Smooth muscle cell (in vitro differentiated cells): ENCODE results near the gene UBA6. TPM values are rescaled to one million over a fixed set of nuclear protein-coding genes. Genes with fewer than 3 reads are reported as not detected.

ENCODE experiments used
- DNase-seq: peaks from one replicate; lab custom pipeline; 2025; ENCODE audit not compliant: unreplicated experiment; lab: John Stamatoyannopoulos, UW
- H2AFZ ChIP-seq: fragments of 200-600 bp; sonication (generic); 2 replicates; pipeline ENCODE4 v1.6.0; 2016; ENCODE audit warnings: antibody characterized with exemption, low read depth, mild to moderate bottlenecking
- H3F3A ChIP-seq: fragments of 200-600 bp; sonication (generic); 2 replicates; pipeline ENCODE4 v1.6.0; 2017; ENCODE audit warnings: antibody characterized with exemption, low read depth
- H3K27ac ChIP-seq: fragments of 200-600 bp; sonication (generic); 2 replicates; pipeline ENCODE4 v1.5.1; 2016; ENCODE audit warnings: low read depth, mild to moderate bottlenecking
- H3K27me3 ChIP-seq: fragments of 200-600 bp; sonication (generic); 2 replicates; pipeline ENCODE4 v1.6.1; 2016; ENCODE audit warnings: low read depth, mild to moderate bottlenecking
- H3K36me3 ChIP-seq: fragments of 200-600 bp; sonication (generic); 2 replicates; pipeline ENCODE4 v1.5.1; 2016; ENCODE audit warnings: low read depth
- H3K4me1 ChIP-seq: fragments of 200-600 bp; sonication (generic); 2 replicates; pipeline ENCODE4 v1.5.1; 2016; ENCODE audit warnings: low read depth
- H3K4me2 ChIP-seq: fragments of 200-600 bp; sonication (generic); 2 replicates; pipeline ENCODE4 v1.6.0; 2016; ENCODE audit warnings: mild to moderate bottlenecking
- H3K4me3 ChIP-seq: fragments of 200-600 bp; sonication (generic); 2 replicates; pipeline ENCODE4 v1.5.1; 2016; ENCODE audit warnings: mild to moderate bottlenecking
- H3K79me2 ChIP-seq: fragments of 200-600 bp; sonication (generic); 2 replicates; pipeline ENCODE4 v1.6.0; 2016; ENCODE audit warnings: low read depth, mild to moderate bottlenecking
- H3K9ac ChIP-seq: fragments of 200-600 bp; sonication (generic); 2 replicates; pipeline ENCODE4 v1.6.0; 2016; ENCODE audit warnings: low read depth
- H3K9me3 ChIP-seq: fragments of 200-600 bp; sonication (generic); replicated peaks from 2 replicates; pipeline ENCODE4 v1.5.1; 2016; ENCODE audit warnings: low read depth
- H4K20me1 ChIP-seq: fragments of 200-600 bp; sonication (generic); 2 replicates; pipeline ENCODE4 v1.6.0; 2016; ENCODE audit warnings: low read depth
- WGBS: methylation state at CpG from one replicate; pipeline ENCODE4 v1.1.7; 2016; ENCODE audit warnings: low lambda C conversion rate; 5-methylcytosine and 5-hydroxymethylcytosine counted together
- polyA plus RNA-seq: library from polyadenylated mRNA; unstranded; fragments of >200 nt; fragmentation: Nextera tagmentation; extraction: Ambion mirVana; gene quantifications from 2 replicates; pipeline ENCODE4 v1.2.1, GENCODE V29; 2016
- total RNA-seq: library from RNA; depleted of rRNA; stranded (reverse); fragments of >200 nt; gene quantifications from 2 replicates; pipeline ENCODE4 v1.2.3, GENCODE V29; 2014
- TF ChIP-seq, protein P1 (sequence below): fragments of 200-600 bp; sonication (generic); IDR thresholded peaks from 2 replicates; pipeline ENCODE4 v1.5.1; 2017; ENCODE audit warnings: borderline replicate concordance, mild to moderate bottlenecking, antibody characterized with exemption; ENCODE audit not compliant: insufficient read depth, poor library complexity, severe bottlenecking

The UBA6 gene
- total and polyA plus RNA-seq, 2 experiments from 2014 or later: 15.7 to 271 TPM

DNA sequence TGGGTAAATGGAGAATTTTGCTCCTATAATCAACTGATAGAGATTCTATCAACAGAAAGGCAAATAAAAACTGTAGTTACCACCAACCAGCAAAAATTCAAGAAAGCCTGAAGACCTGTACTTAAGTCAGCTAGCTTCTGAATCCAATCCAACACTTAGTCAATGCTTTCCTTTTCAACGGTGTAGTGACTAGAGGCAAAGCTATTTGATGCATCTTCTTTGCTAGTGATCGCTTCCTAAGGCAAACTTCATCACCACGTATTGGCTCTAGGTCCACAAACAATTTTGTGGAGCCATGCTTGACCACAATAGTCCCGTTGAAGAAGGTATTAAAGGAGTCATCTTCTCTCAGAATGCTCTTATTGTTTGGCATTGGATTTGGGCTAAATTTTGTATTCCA lies 25.0 kb upstream of the UBA6 start:
- WGBS: 88% methylated on average over 4 of the region's 4 CpGs
- Histone ChIP-seq H3K4me3 (no peak overlapping the region), H4K20me1 (no peaks in the 10 kb centered on the region), H3K27me3 (no peaks in the 10 kb centered on the region), H3K4me2 (no peak overlapping the region), H3K9ac (no peak overlapping the region), H3K4me1 (no peaks in the 10 kb centered on the region), H3K36me3 (no peaks in the 10 kb centered on the region), H3K9me3 (no peaks in the 10 kb centered on the region), H3K79me2 (no peaks in the 10 kb centered on the region), H3F3A (no peaks in the 10 kb centered on the region), H3K27ac (no peak overlapping the region), H2AFZ (no peak overlapping the region)
- TF ChIP-seq, protein P1, sequence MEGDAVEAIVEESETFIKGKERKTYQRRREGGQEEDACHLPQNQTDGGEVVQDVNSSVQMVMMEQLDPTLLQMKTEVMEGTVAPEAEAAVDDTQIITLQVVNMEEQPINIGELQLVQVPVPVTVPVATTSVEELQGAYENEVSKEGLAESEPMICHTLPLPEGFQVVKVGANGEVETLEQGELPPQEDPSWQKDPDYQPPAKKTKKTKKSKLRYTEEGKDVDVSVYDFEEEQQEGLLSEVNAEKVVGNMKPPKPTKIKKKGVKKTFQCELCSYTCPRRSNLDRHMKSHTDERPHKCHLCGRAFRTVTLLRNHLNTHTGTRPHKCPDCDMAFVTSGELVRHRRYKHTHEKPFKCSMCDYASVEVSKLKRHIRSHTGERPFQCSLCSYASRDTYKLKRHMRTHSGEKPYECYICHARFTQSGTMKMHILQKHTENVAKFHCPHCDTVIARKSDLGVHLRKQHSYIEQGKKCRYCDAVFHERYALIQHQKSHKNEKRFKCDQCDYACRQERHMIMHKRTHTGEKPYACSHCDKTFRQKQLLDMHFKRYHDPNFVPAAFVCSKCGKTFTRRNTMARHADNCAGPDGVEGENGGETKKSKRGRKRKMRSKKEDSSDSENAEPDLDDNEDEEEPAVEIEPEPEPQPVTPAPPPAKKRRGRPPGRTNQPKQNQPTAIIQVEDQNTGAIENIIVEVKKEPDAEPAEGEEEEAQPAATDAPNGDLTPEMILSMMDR: no peak
- no peak for DNase-seq

GRCh38 chr4:67725132-67725531 lies 24.2 kb upstream of the UBA6 start:
- H3F3A ChIP-seq: no peaks in the 10 kb centered on the region
- no peak overlapping the region for H3K4me2 ChIP-seq
- 95% methylated on average over 1 of the region's 1 CpG for WGBS
- H3K4me3 ChIP-seq: no peak overlapping the region
- H3K4me1 ChIP-seq: no peaks in the 10 kb centered on the region
- no peak for DNase-seq
- H3K36me3 ChIP-seq: no peaks in the 10 kb centered on the region
- no peaks in the 10 kb centered on the region for H4K20me1 ChIP-seq
- H3K79me2 ChIP-seq: no peaks in the 10 kb centered on the region
- no peak overlapping the region for H3K9ac ChIP-seq
- no peak overlapping the region for H2AFZ ChIP-seq
- no peaks in the 10 kb centered on the region for H3K27me3 ChIP-seq
- no peak overlapping the region for H3K27ac ChIP-seq
- no peaks in the 10 kb centered on the region for H3K9me3 ChIP-seq
- TF ChIP-seq, protein P1: no peak

DNA sequence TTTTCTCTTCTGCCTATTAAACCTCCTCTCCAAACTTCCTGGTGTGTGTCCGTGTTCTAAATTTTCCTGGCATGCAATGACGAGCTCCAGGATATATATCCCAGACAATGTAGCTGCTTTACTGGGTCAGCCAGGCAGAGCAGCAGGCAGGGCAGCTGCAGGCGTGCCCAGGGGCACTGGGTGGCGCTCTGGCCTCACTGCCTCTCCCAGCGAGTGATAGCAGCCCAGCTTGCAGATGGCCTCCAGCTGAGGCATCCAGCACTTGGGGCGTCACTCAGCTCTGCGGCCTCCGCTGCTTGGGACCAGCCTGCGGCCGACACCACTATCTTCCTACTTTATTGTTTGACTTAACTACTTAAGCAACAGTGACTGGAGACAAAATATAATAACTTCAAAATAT lies 23.0 kb upstream of the UBA6 start:
- Histone ChIP-seq H3K27ac (no peak overlapping the region), H3K79me2 (no peaks in the 10 kb centered on the region), H3K4me2 (no peak overlapping the region), H3F3A (no peaks in the 10 kb centered on the region), H3K4me1 (no peaks in the 10 kb centered on the region), H2AFZ (no peak overlapping the region), H3K9ac (no peak overlapping the region), H3K9me3 (no peaks in the 10 kb centered on the region), H3K27me3 (no peaks in the 10 kb centered on the region), H4K20me1 (no peaks in the 10 kb centered on the region), H3K36me3 (no peaks in the 10 kb centered on the region), H3K4me3 (no peak overlapping the region)
- WGBS: 89% methylated on average over 10 of the region's 10 CpGs
- DNase-seq: no peak
- TF ChIP-seq, protein P1: no peak

GRCh38 chr4:67723341-67723740 lies 22.4 kb upstream of the UBA6 start:
- no peaks in the 10 kb centered on the region for H3K79me2 ChIP-seq
- H3K4me2 ChIP-seq: no peak overlapping the region
- H3K9me3 ChIP-seq: no peaks in the 10 kb centered on the region
- H3K27ac ChIP-seq: no peak overlapping the region
- H3K4me1 ChIP-seq: no peaks in the 10 kb centered on the region
- H3K4me3 ChIP-seq: no peak overlapping the region
- DNase-seq: no peak
- 96% methylated on average over 5 of the region's 5 CpGs for WGBS
- no peaks in the 10 kb centered on the region for H3K27me3 ChIP-seq
- TF ChIP-seq, protein P1: no peak
- H3K9ac ChIP-seq: no peak overlapping the region
- no peaks in the 10 kb centered on the region for H3K36me3 ChIP-seq
- no peaks in the 10 kb centered on the region for H3F3A ChIP-seq
- H4K20me1 ChIP-seq: no peaks in the 10 kb centered on the region
- H2AFZ ChIP-seq: no peak overlapping the region
